ENCODE data around the gene RPL27. TPM values are rescaled to one million over a fixed set of nuclear protein-coding genes. Genes with fewer than 3 reads are reported as not detected.
"Not testable (repeated sequence)": the region's sequence is repeated elsewhere in the genome, so short reads cannot be mapped to it uniquely, and the experiment has no call there.

RPL27 gene
- polyA plus RNA-seq, 4 donors: 1,737 to 4,151 (median 2,370) TPM

DNA sequence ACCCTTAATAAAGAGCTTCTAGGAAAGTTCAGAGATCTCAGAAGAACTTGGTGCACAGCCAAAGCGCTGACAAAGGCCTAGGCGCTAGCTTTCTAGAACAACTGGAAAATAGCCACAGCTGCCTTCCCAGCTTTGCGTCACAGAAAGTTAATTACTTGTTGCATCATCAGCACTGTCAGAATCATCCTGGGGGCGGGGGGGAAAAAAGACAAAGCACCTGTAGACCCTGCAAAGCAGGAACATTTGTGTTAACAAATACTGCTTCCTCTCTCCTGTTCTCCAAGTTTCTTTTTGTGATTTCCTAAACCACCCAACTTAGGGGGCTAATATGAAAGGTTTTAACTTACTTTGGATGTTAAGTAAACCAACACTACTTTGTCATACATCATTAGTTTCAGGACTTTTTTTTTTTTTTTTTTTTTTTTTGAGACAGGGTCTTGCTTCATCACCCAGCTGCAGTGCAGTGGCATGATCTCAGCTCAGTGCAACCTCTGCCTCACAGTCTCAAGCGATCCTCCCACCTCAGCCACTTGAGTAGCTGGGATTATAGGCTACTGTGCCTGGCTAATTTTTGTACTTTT, 29.1 kb upstream of the RPL27 start:
- no peaks in the 10 kb centered on the region for H3K36me3 ChIP-seq (ENCODE audit: control insufficient read depth in 3 of 3, insufficient read depth in 2 of 3, low read depth in 1 of 3, low read length in 3 of 3)
- no peak overlapping the region for H3K4me3 ChIP-seq (ENCODE audit: low read depth in 1 of 3, low read length in 3 of 3)
- no peaks in the 10 kb centered on the region for H3K27me3 ChIP-seq (ENCODE audit: control insufficient read depth in 3 of 3, insufficient read depth in 3 of 3, low read length in 3 of 3)
- WGBS, 3 donors: 35 to 63% (median 49%) methylated on average over 4 to 5 of the region's 5 CpGs
- H3K27ac ChIP-seq (ENCODE audit: low read depth in 1 of 3, low read length in 2 of 3): no peak overlapping the region
- no peak for DNase-seq
- no peak for FAIRE-seq
- no peaks in the 10 kb centered on the region for H3K9me3 ChIP-seq (ENCODE audit: control insufficient read depth in 2 of 2, insufficient read depth in 1 of 2, low read depth in 1 of 2, low read length in 1 of 2)
- H3K4me1 ChIP-seq (ENCODE audit: control insufficient read depth in 3 of 3, insufficient read depth in 2 of 3, low read depth in 1 of 3, low read length in 2 of 3): no peaks in the 10 kb centered on the region

DNA sequence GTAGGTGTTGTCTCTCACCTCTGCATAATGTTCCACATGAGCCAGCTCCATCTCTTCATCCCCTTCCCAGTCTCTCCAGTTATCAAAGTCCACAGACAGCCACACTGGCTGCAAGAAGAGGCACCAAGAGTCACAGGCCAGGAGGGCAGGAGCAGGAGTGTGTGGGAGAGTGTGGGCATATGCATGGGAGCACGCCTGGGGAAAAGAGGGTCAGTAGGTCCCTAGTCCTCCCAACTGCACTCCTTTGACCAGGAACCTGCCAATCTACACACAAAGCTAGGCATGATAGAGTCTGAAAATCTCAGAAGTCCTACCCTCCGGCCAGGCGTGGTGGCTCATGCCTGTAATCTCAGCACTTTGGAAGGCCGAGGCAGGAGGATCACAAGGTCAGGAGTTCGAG, 26.6 kb upstream of the RPL27 start:
- no peaks in the 10 kb centered on the region for H3K9me3 ChIP-seq (ENCODE audit: control insufficient read depth in 2 of 2, insufficient read depth in 1 of 2, low read depth in 1 of 2, low read length in 1 of 2)
- no peaks in the 10 kb centered on the region for H3K36me3 ChIP-seq (ENCODE audit: control insufficient read depth in 3 of 3, insufficient read depth in 2 of 3, low read depth in 1 of 3, low read length in 3 of 3)
- 84 to 93% (median 93%) methylated on average over 5 of the region's 5 CpGs for WGBS, 3 donors
- no peaks in the 10 kb centered on the region for H3K27me3 ChIP-seq (ENCODE audit: control insufficient read depth in 3 of 3, insufficient read depth in 3 of 3, low read length in 3 of 3)
- FAIRE-seq: no peak
- H3K4me1 ChIP-seq (ENCODE audit: control insufficient read depth in 3 of 3, insufficient read depth in 2 of 3, low read depth in 1 of 3, low read length in 2 of 3): no peaks in the 10 kb centered on the region
- DNase-seq: no peak
- no peak overlapping the region for H3K27ac ChIP-seq (ENCODE audit: low read depth in 1 of 3, low read length in 2 of 3)
- no peak overlapping the region for H3K4me3 ChIP-seq (ENCODE audit: low read depth in 1 of 3, low read length in 3 of 3)

DNA sequence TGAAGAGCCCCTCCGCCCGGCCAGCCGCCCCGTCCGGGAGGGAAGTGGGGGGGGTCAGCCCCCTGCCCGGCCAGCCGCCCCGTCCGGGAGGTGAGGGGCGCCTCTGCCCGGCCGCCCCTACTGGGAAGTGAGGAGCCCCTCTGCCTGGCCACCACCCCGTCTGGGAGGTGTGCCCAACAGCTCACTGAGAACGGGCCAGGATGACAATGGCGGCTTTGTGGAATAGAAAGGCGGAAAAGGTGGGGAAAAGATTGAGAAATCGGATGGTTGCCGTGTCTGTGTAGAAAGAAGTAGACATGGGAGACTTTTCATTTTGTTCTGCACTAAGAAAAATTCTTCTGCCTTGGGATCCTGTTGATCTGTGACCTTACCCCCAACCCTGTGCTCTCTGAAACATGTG, 24.9 kb upstream of the RPL27 start:
- H3K4me1 ChIP-seq (ENCODE audit: control insufficient read depth in 3 of 3, insufficient read depth in 2 of 3, low read depth in 1 of 3, low read length in 2 of 3); H3K27ac ChIP-seq (ENCODE audit: low read depth in 1 of 3, low read length in 2 of 3); FAIRE-seq; H3K9me3 ChIP-seq (ENCODE audit: control insufficient read depth in 2 of 2, insufficient read depth in 1 of 2, low read depth in 1 of 2, low read length in 1 of 2); H3K36me3 ChIP-seq (ENCODE audit: control insufficient read depth in 3 of 3, insufficient read depth in 2 of 3, low read depth in 1 of 3, low read length in 3 of 3); DNase-seq; H3K4me3 ChIP-seq (ENCODE audit: low read depth in 1 of 3, low read length in 3 of 3); H3K27me3 ChIP-seq (ENCODE audit: control insufficient read depth in 3 of 3, insufficient read depth in 3 of 3, low read length in 3 of 3): not testable (repeated sequence)
- 84 to 91% (median 84%) methylated on average over 5 to 11 of the region's 18 CpGs for WGBS, 3 donors

DNA sequence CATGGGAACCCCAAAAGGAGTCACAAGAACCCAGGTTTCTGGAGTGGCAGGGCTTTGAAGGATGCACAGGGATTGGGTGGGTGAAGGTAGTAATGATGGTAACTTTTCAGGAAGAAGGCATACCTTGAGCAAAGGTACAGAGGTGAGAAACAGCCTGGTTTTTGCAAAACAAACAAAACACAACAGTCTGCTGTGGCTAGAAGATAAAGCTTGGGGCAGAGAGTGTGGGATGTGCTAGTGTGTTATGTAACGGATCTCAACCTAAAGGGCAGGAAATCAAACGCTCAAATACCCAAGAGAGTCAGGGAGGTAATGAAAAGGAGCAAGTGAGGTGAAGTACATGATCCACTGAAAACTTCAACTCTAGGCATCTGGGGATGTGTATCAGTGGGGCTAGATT, 23.0 kb upstream of the RPL27 start:
- FAIRE-seq (no peak), DNase-seq (no peak)
- 48 to 67% (median 61%) methylated on average over 2 of the region's 2 CpGs for WGBS, 3 donors
- no peaks in the 10 kb centered on the region for H3K36me3 ChIP-seq (ENCODE audit: control insufficient read depth in 3 of 3, insufficient read depth in 2 of 3, low read depth in 1 of 3, low read length in 3 of 3)
- no peaks in the 10 kb centered on the region for H3K27me3 ChIP-seq (ENCODE audit: control insufficient read depth in 3 of 3, insufficient read depth in 3 of 3, low read length in 3 of 3)
- H3K4me3 ChIP-seq (ENCODE audit: low read depth in 1 of 3, low read length in 3 of 3): no peak overlapping the region
- H3K4me1 ChIP-seq (ENCODE audit: control insufficient read depth in 3 of 3, insufficient read depth in 2 of 3, low read depth in 1 of 3, low read length in 2 of 3): peaks cover 0 to 5% (median 4%) of the 10 kb centered on the region in 3 donors
- no peak overlapping the region for H3K27ac ChIP-seq (ENCODE audit: low read depth in 1 of 3, low read length in 2 of 3)
- H3K9me3 ChIP-seq (ENCODE audit: control insufficient read depth in 2 of 2, insufficient read depth in 1 of 2, low read depth in 1 of 2, low read length in 1 of 2): no peaks in the 10 kb centered on the region

DNA sequence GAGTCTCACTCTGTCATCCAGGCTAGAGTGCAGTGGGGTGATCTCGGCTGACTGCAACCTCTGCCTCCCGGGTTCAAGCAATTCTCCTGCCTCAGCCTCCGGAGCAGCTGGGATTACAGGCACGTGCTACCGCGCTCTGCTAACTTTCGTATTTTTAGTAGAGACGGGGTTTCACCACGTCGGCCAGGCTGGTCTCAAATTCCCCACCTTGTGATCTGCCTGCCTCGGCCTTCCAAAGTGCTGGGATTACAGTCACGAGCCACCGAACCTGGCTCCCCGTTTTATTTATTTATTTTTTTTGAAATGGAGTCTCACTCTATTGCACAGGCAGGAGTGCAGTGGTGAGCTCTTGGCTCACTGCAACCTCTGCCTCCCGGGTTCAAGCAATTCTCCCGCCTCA, 22.5 kb upstream of the RPL27 start:
- H3K27me3 ChIP-seq (ENCODE audit: control insufficient read depth in 3 of 3, insufficient read depth in 3 of 3, low read length in 3 of 3); FAIRE-seq; H3K4me3 ChIP-seq (ENCODE audit: low read depth in 1 of 3, low read length in 3 of 3); DNase-seq; H3K9me3 ChIP-seq (ENCODE audit: control insufficient read depth in 2 of 2, insufficient read depth in 1 of 2, low read depth in 1 of 2, low read length in 1 of 2); H3K4me1 ChIP-seq (ENCODE audit: control insufficient read depth in 3 of 3, insufficient read depth in 2 of 3, low read depth in 1 of 3, low read length in 2 of 3); H3K36me3 ChIP-seq (ENCODE audit: control insufficient read depth in 3 of 3, insufficient read depth in 2 of 3, low read depth in 1 of 3, low read length in 3 of 3); H3K27ac ChIP-seq (ENCODE audit: low read depth in 1 of 3, low read length in 2 of 3): not testable (repeated sequence)
- WGBS, 3 donors: 88 to 95% (median 94%) methylated on average over 16 of the region's 16 CpGs

DNA sequence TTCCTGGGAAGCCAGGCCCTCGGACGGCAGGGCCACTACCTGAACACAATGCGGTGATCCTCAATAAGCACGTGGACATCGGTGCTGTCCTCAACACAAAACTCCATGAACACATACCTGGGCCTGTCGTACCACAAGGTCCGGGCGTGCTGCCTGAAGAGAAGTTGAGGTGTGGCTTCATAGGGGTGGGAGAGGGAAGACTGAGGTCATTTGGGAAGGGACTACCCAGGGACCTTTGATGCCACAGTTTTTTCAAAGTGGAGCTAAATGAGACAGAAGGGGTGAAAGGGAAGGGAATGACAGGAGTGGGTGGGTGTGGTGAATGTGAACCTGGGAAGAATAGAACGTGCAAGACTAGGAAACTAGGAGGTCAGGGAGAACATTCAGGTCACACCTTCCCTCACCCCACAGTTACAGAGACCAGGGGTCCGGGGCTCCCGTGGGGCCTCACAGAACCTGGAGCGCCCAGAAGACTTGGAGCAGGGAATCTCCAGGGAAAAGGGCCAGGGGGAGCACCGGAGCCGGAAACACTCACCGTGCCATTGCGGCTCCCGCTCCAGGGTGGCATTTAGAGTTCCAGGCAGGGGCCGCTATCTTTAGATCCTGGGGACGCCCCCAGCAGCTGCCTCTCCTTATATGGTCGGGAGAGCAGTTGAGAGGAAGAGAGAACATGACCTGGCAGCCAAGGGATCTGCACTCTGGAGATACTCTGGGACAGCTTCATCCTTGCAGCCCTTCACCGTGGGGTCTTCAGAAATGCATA, 18.5 kb upstream of the RPL27 start, which contains the start of gene PTGES3L:
TSS of gene PTGES3L (minus strand) at position 570 of the 763 bp plus-strand sequence. CDS start at position 543, 27 bp downstream.
- peaks cover 0 to 13% (median 0%) of the 10 kb centered on the region in 3 donors for H3K36me3 ChIP-seq (ENCODE audit: control insufficient read depth in 3 of 3, insufficient read depth in 2 of 3, low read depth in 1 of 3, low read length in 3 of 3)
- peak within 1 kb of the TSS; percentile 90 to 95 (median 92) for H3K4me3 ChIP-seq (ENCODE audit: low read depth in 1 of 3, low read length in 3 of 3)
- H3K4me1 ChIP-seq (ENCODE audit: control insufficient read depth in 3 of 3, insufficient read depth in 2 of 3, low read depth in 1 of 3, low read length in 2 of 3): peaks cover 4 to 9% (median 4%) of the 10 kb centered on the region in 3 donors
- FAIRE-seq: no peak
- WGBS, 3 donors: 16 to 30% (median 23%) methylated on average over 20 to 21 of the region's 21 CpGs
- H3K27ac ChIP-seq (ENCODE audit: low read depth in 1 of 3, low read length in 2 of 3): peak within 1 kb of the TSS; percentile 70 to 96 (median 82)
- H3K27me3 ChIP-seq (ENCODE audit: control insufficient read depth in 3 of 3, insufficient read depth in 3 of 3, low read length in 3 of 3): no peaks in the 10 kb centered on the region
- DNase-seq: peak; percentile 27 to 75
- no peaks in the 10 kb centered on the region for H3K9me3 ChIP-seq (ENCODE audit: control insufficient read depth in 2 of 2, insufficient read depth in 1 of 2, low read depth in 1 of 2, low read length in 1 of 2)

DNA sequence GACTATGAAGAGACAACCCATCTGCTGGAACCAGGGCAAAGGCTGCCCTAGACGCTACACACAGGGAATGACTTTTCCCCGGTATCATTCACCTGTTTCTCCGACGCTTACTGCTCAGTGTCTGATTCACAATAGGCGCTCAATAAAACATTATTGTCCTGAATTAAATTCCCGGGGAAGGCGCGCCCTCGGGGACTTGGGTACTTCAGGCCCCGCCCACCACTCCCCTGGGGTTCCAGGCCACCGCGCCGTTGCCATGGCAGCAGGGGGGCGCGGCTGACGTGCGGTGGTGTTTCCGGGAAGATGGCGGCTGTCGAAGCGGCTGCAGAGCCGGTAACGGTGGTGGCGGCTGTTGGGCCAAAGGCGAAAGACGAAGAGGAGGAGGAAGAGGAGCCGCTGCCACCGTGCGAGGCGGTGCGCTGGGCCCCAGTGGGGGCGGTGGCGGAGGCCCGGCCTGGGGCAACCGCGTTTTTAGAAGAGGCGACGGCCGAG, 17.9 kb upstream of the RPL27 start, which contains the start of gene RUNDC1:
TSS of gene RUNDC1 (plus strand) at position 292 of the 492 bp plus-strand sequence. CDS start at position 304, 12 bp downstream.
- Histone ChIP-seq H3K36me3 (ENCODE audit: control insufficient read depth in 3 of 3, insufficient read depth in 2 of 3, low read depth in 1 of 3, low read length in 3 of 3) (peaks cover 0 to 17% (median 0%) of the 10 kb centered on the region in 3 donors), H3K27me3 (ENCODE audit: control insufficient read depth in 3 of 3, insufficient read depth in 3 of 3, low read length in 3 of 3) (no peaks in the 10 kb centered on the region), H3K4me1 (ENCODE audit: control insufficient read depth in 3 of 3, insufficient read depth in 2 of 3, low read depth in 1 of 3, low read length in 2 of 3) (peaks cover 4 to 9% (median 4%) of the 10 kb centered on the region in 3 donors), H3K9me3 (ENCODE audit: control insufficient read depth in 2 of 2, insufficient read depth in 1 of 2, low read depth in 1 of 2, low read length in 1 of 2) (no peaks in the 10 kb centered on the region), H3K4me3 (ENCODE audit: low read depth in 1 of 3, low read length in 3 of 3) (peak within 1 kb of the TSS; percentile 90 to 95 (median 92)), H3K27ac (ENCODE audit: low read depth in 1 of 3, low read length in 2 of 3) (peak within 1 kb of the TSS; percentile 70 to 96 (median 82))
- DNase-seq: peak; percentile 98 to 99
- no peak for FAIRE-seq
- WGBS, 3 donors: 0 to 1% (median 0%) methylated on average over 30 to 39 of the region's 39 CpGs

DNA sequence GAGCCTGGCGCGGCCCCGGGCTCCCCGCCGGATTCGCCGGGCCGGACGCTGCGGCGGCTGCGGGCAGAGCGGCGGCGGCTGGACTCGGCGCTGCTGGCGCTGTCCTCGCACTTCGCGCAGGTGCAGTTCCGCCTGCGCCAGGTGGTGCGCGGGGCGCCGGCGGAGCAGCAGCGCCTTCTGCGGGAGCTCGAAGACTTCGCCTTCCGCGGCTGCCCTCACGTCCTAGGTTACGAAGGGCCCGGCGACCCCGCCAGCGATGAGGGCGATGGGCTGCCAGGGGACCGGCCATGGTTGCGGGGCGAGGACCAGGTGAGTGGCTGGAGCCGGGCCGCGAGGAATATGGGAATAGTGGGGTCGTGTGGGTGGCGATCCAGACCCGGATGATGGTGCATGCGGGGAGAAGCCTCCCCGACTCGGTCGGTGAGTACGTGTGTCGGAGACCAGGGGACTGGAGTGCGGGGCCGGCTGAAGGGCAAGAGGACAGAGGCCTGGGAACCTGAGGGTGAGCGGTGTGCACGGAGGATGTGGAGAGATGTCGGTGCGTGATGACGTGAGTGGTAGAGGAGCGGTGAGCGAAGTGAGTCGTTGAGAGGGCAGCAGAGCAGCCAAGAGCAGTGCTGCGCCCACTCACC, 17.3 kb upstream of the RPL27 start:
- Histone ChIP-seq H3K27ac (ENCODE audit: low read depth in 1 of 3, low read length in 2 of 3) (peak overlapping the region; percentile 69 to 96 (median 70)), H3K4me3 (ENCODE audit: low read depth in 1 of 3, low read length in 3 of 3) (peak overlapping the region; percentile 90 to 95 (median 92)), H3K36me3 (ENCODE audit: control insufficient read depth in 3 of 3, insufficient read depth in 2 of 3, low read depth in 1 of 3, low read length in 3 of 3) (peaks cover 0 to 18% (median 0%) of the 10 kb centered on the region in 3 donors), H3K4me1 (ENCODE audit: control insufficient read depth in 3 of 3, insufficient read depth in 2 of 3, low read depth in 1 of 3, low read length in 2 of 3) (peaks cover 4 to 9% (median 4%) of the 10 kb centered on the region in 3 donors), H3K27me3 (ENCODE audit: control insufficient read depth in 3 of 3, insufficient read depth in 3 of 3, low read length in 3 of 3) (no peaks in the 10 kb centered on the region), H3K9me3 (ENCODE audit: control insufficient read depth in 2 of 2, insufficient read depth in 1 of 2, low read depth in 1 of 2, low read length in 1 of 2) (no peaks in the 10 kb centered on the region)
- WGBS, 3 donors: 0% methylated on average over 49 to 67 of the region's 67 CpGs
- no peak for FAIRE-seq
- DNase-seq: peak; percentile 73 to 79

All from small intestine (tissue), 7 donors.